A549 (cell line): ENCODE results near the gene TTPAL. TPM values are rescaled to one million over a fixed set of nuclear protein-coding genes. Genes with fewer than 3 reads are reported as not detected.

ENCODE experiments used
- ATAC-seq, 2 experiments: fragments of 200-7000 bp in 1 of 2; fragments of >200 bp in 1 of 2; cut with Nextera tagmentation in 1 of 2; cut with Tn5 transposase in 1 of 2; 3 replicates each; pipeline versions ENCODE4 v1.8.0 to v1.9.1; 2018 to 2020; ENCODE audit warnings: mild to moderate bottlenecking in 1 of 2, moderate library complexity in 1 of 2
- CTCF ChIA-PET: fragments of 300-600 bp; sonication (Branson Sonifier 250); formaldehyde crosslinking; extraction: SDS; loops from one replicate; lab custom pipeline; 2021; ENCODE audit warnings: antibody characterized with exemption, inconsistent platforms; lab: Yijun Ruan, JAX
- POLR2A ChIA-PET: fragments of 350-600 bp; formaldehyde crosslinking; extraction: SDS; loops from one replicate; lab custom pipeline; 2021; ENCODE audit warnings: antibody characterized with exemption, inconsistent platforms; lab: Yijun Ruan, JAX
- DNase-seq, 2 experiments: peaks; one replicate each; pipeline versions ENCODE4 v3.0.0 to v3.0.0-alpha.2; 2011 to 2016; ENCODE audit warnings: low read depth in 1 of 2, low spot score in 1 of 2
- FAIRE-seq: peaks from 2 replicates; lab custom pipeline; 2011; peaks lifted over from hg19 to GRCh38; lab: Jason Lieb, UNC
- H3K27ac ChIP-seq, 2 experiments: fragments of >200 bp; sonication (Bioruptor Twin); formaldehyde crosslinking; 3 replicates each; pipeline ENCODE4 v1.5.1; 2016 to 2017
- H3K4me1 ChIP-seq: fragments of >200 bp; sonication (Bioruptor Twin); formaldehyde crosslinking; 3 replicates; pipeline ENCODE4 v1.6.1; 2016
- H3K4me2 ChIP-seq: fragments of >200 bp; sonication (Bioruptor Twin); formaldehyde crosslinking; 3 replicates; pipeline ENCODE4 v1.6.1; 2016
- H3K4me3 ChIP-seq: fragments of >200 bp; sonication (Bioruptor Twin); formaldehyde crosslinking; 3 replicates; pipeline ENCODE4 v1.5.1; 2016
- H3K9me3 ChIP-seq: fragments of >200 bp; sonication (Bioruptor Twin); formaldehyde crosslinking; 3 replicates; pipeline ENCODE4 v1.6.1; 2016
- BHLHE40 ChIP-seq: IDR thresholded peaks from 2 replicates; pipeline ENCODE4 v1.6.1; 2012; ENCODE audit warnings: low read depth, low read length, inconsistent platforms
- CBX2 ChIP-seq: fragments of 200-600 bp; sonication (generic); IDR thresholded peaks from 2 replicates; pipeline ENCODE4 v1.6.1; 2016; ENCODE audit warnings: low read depth, mild to moderate bottlenecking, borderline replicate concordance
- CEBPB ChIP-seq, 2 experiments: fragments of >200 bp in 1 of 2; sonication (Bioruptor Twin) in 1 of 2; formaldehyde crosslinking in 1 of 2; IDR thresholded peaks; 2 replicates each; pipeline ENCODE4 v1.6.1; 2012 to 2016
- CHD2 ChIP-seq: fragments of 150-350 bp; IDR thresholded peaks from 2 replicates; pipeline ENCODE4 v1.6.1; 2014; ENCODE audit warnings: low read length; ENCODE audit not compliant: partially characterized antibody
- CHD4 ChIP-seq: fragments of 200-600 bp; sonication (generic); IDR thresholded peaks from 2 replicates; pipeline ENCODE4 v1.6.1; 2016; ENCODE audit warnings: antibody characterized with exemption, mild to moderate bottlenecking, borderline replicate concordance
- EP300 ChIP-seq, 2 experiments: fragments of >200 bp; sonication (Bioruptor Twin); formaldehyde crosslinking; IDR thresholded peaks; 2 replicates in 1 of 2; 3 replicates in 1 of 2; pipeline ENCODE4 v1.6.1; 2016 to 2017
- FOSL2 ChIP-seq, 2 experiments: fragments of 450-650 bp in 1 of 2; fragments of >200 bp in 1 of 2; sonication (Bioruptor Twin) in 1 of 2; formaldehyde crosslinking; IDR thresholded peaks; 2 replicates each; pipeline versions ENCODE4 v1.5.0 to v1.6.1; 2016 to 2020; ENCODE audit warnings: mild to moderate bottlenecking in 1 of 2, moderate library complexity in 1 of 2
- FOXS1 ChIP-seq: fragments of 250-450 bp; sonication (Bioruptor Pico); IDR thresholded peaks from 2 replicates; pipeline ENCODE4 v1.5.0; 2020; ENCODE audit warnings: mild to moderate bottlenecking, moderate library complexity
- JUN ChIP-seq, 2 experiments: fragments of >200 bp; sonication (Bioruptor Twin); formaldehyde crosslinking; IDR thresholded peaks; 2 replicates in 1 of 2; 3 replicates in 1 of 2; pipeline ENCODE4 v1.6.1; 2016 to 2017
- KDM1A ChIP-seq: fragments of 200-600 bp; sonication (generic); IDR thresholded peaks from 2 replicates; pipeline ENCODE4 v1.6.1; 2016; ENCODE audit warnings: low read depth, mild to moderate bottlenecking
- MYC ChIP-seq: IDR thresholded peaks from 2 replicates; pipeline ENCODE4 v1.6.1; 2012; ENCODE audit warnings: mild to moderate bottlenecking, inconsistent platforms, low read length, improper control_type of control experiment, borderline replicate concordance
- NR3C1 ChIP-seq: fragments of >200 bp; sonication (Bioruptor Twin); formaldehyde crosslinking; IDR thresholded peaks from 3 replicates; pipeline ENCODE4 v1.6.1; 2017
- PHF8 ChIP-seq: fragments of 200-600 bp; sonication (generic); IDR thresholded peaks from 2 replicates; pipeline ENCODE4 v1.6.1; 2016; ENCODE audit warnings: low read depth, mild to moderate bottlenecking, antibody characterized with exemption, moderate library complexity, borderline replicate concordance
- POLR2AphosphoS2 ChIP-seq: conservative IDR thresholded peaks from 2 replicates; pipeline ENCODE4 v1.6.1; 2012; ENCODE audit warnings: low read length, improper control_type of control experiment, inconsistent platforms
- RAD21 ChIP-seq, 2 experiments: fragments of >200 bp in 1 of 2; sonication (Bioruptor Twin) in 1 of 2; formaldehyde crosslinking in 1 of 2; IDR thresholded peaks in 1 of 2; conservative IDR thresholded peaks in 1 of 2; 2 replicates in 1 of 2; 3 replicates in 1 of 2; pipeline ENCODE4 v1.6.1; 2012 to 2018; ENCODE audit warnings: inconsistent platforms in 1 of 2
- RCOR1 ChIP-seq: fragments of 150-350 bp; IDR thresholded peaks from 2 replicates; pipeline ENCODE4 v1.6.1; 2014; ENCODE audit warnings: antibody characterized with exemption, low read length, low read depth
- RNF2 ChIP-seq: fragments of 200-600 bp; sonication (generic); IDR thresholded peaks from 2 replicates; pipeline ENCODE4 v1.6.1; 2016; ENCODE audit warnings: low read depth, mild to moderate bottlenecking, antibody characterized with exemption, moderate library complexity, borderline replicate concordance
- TP53 ChIP-seq: fragments of 250-450 bp; sonication (Bioruptor Pico); IDR thresholded peaks from 2 replicates; pipeline ENCODE4 v1.5.0; 2021; ENCODE audit warnings: mild to moderate bottlenecking, moderate library complexity
- ZC3H11A ChIP-seq: fragments of 450-650 bp; IDR thresholded peaks from 2 replicates; pipeline ENCODE4 v1.6.1; 2014; ENCODE audit warnings: antibody characterized with exemption, mild to moderate bottlenecking
- ZFP36 ChIP-seq: fragments of 450-650 bp; IDR thresholded peaks from 2 replicates; pipeline ENCODE4 v1.6.1; 2014; ENCODE audit warnings: borderline replicate concordance; ENCODE audit not compliant: partially characterized antibody
- ZSCAN20 ChIP-seq: fragments of 250-450 bp; sonication (Bioruptor Pico); IDR thresholded peaks from 2 replicates; pipeline ENCODE4 v1.8.0; 2022; ENCODE audit warnings: mild to moderate bottlenecking, moderate library complexity
- WGBS: methylation state at CpG from one replicate; pipeline ENCODE4 v1.1.6; 2017; ENCODE audit errors: missing lambda C conversion rate; 5-methylcytosine and 5-hydroxymethylcytosine counted together
- polyA plus RNA-seq, 4 experiments: library from polyadenylated mRNA; depleted of rRNA in 3 of 4; stranded (reverse); fragments of >200 nt; fragmentation: RNase III in 1 of 4; extraction: RNeasy Plus Mini Kit Qiagen cat#74134 plus additional on column Dnase treatment in 1 of 4; gene quantifications; 2 replicates in 3 of 4; 3 replicates in 1 of 4; pipeline ENCODE4 v1.2.3, GENCODE V29; 2011 to 2017
- TF ChIP-seq, protein P1 (sequence below): fragments of 150-350 bp; IDR thresholded peaks from 2 replicates; pipeline ENCODE4 v1.6.1; 2014; ENCODE audit warnings: low read depth, mild to moderate bottlenecking, low read length
- TF ChIP-seq, protein P2 (sequence below): fragments of >200 bp; sonication (Bioruptor Twin); formaldehyde crosslinking; IDR thresholded peaks from 3 replicates; pipeline ENCODE4 v1.5.1; 2016
- TF ChIP-seq, protein P3 (sequence below): fragments of 250-450 bp; sonication (Bioruptor Pico); IDR thresholded peaks from 2 replicates; pipeline ENCODE4 v1.5.0; 2021; ENCODE audit warnings: mild to moderate bottlenecking, moderate library complexity, borderline replicate concordance
- TF ChIP-seq, protein P4 (sequence below): IDR thresholded peaks from 2 replicates; pipeline ENCODE4 v1.6.1; 2012
- TF ChIP-seq, protein P5 (sequence below): fragments of 200-600 bp; sonication (generic); IDR thresholded peaks from 2 replicates; pipeline ENCODE4 v1.6.1; 2016; ENCODE audit warnings: antibody characterized with exemption, mild to moderate bottlenecking, moderate library complexity

Gene TTPAL
- polyA plus RNA-seq, 2 of the 4 experiments (the other 2 are of a cell fraction), result 9.1 to 9.2 TPM

DNA sequence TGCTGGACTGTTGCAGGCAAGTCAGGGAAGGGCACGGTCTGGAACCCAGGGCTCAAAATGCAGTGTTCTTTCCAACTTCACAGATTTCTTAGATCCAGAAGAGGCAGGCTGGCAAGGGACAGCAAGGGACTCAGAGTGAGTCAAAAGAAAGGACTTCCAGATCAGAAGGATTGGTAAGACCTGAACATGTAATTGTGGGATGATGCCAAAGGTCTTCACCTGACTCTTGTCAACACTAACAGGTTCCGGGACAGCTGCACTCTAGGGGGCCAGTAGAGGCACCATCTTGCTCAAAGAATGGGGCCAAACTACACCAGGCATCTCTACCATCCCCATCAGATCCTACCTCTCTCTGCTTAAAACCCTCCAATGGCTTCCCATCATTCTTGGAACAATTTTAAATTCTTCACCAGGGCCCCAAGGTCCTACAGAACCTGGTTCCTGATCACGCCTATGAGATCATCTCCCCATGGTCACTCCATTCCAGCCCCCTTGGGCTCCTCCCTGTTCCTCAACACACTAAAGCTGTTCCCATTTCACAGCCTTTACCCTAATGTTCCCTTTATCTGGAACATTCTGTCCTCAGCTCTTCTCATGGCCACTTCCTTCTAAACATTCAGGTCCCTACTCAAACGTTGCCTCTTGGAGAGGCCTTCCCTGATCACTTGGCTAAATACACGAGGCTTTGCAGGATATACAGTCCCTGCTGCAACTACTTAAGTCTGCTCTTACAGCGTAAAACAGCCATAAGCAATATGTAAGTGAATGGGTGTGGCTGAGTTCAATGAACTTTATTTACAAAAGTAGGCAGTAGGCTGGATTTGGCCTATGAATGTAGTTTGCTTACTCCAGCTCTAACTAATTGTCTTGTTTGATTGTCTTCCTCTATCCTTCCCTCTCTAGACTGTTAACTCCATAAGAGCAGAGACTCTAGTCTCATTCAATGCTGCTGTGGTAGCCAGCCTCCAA lies 29.6 kb upstream of the TTPAL start:
- no peak overlapping the region for H3K4me3 ChIP-seq
- FAIRE-seq, result no peak
- H3K4me2 ChIP-seq, result no peak overlapping the region
- ChIA-PET POLR2A (no interaction called here), CTCF (interaction anchor here (0.6 to 1.6 kb wide), 3 partner anchors 16 to 25 kb away, joined by 3 to 5 read pairs (median 3); no protein-coding TSS in a partner anchor)
- no peak for DNase-seq
- WGBS, result 67% methylated on average over 6 of the region's 6 CpGs
- H3K27ac ChIP-seq, result no peak overlapping the region; a peak in 1 of 6 replicates
- ATAC-seq, result no peak
- H3K4me1 ChIP-seq, result no peaks in the 10 kb centered on the region
- no peak for TF ChIP-seq NR3C1
- TF ChIP-seq FOSL2 (IDR thresholded peaks at IDR 0.05), result no peak
- TF ChIP-seq FOSL2 (CRISPR knock-in tag; IDR thresholded peaks at IDR 0.05), result no peak
- TF ChIP-seq ZSCAN20 (CRISPR knock-in tag), result no peak
- no peak for TF ChIP-seq POLR2AphosphoS2
- no peak for TF ChIP-seq ZC3H11A
- TF ChIP-seq TP53 (CRISPR knock-in tag), result no peak
- TF ChIP-seq, protein P1, sequence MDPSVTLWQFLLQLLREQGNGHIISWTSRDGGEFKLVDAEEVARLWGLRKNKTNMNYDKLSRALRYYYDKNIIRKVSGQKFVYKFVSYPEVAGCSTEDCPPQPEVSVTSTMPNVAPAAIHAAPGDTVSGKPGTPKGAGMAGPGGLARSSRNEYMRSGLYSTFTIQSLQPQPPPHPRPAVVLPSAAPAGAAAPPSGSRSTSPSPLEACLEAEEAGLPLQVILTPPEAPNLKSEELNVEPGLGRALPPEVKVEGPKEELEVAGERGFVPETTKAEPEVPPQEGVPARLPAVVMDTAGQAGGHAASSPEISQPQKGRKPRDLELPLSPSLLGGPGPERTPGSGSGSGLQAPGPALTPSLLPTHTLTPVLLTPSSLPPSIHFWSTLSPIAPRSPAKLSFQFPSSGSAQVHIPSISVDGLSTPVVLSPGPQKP, result no peak
- no peak for TF ChIP-seq RAD21 (conservative IDR thresholded peaks at IDR 0.05 in 1 of 2, IDR thresholded peaks at IDR 0.05 in 1 of 2)
- TF ChIP-seq, protein P2, sequence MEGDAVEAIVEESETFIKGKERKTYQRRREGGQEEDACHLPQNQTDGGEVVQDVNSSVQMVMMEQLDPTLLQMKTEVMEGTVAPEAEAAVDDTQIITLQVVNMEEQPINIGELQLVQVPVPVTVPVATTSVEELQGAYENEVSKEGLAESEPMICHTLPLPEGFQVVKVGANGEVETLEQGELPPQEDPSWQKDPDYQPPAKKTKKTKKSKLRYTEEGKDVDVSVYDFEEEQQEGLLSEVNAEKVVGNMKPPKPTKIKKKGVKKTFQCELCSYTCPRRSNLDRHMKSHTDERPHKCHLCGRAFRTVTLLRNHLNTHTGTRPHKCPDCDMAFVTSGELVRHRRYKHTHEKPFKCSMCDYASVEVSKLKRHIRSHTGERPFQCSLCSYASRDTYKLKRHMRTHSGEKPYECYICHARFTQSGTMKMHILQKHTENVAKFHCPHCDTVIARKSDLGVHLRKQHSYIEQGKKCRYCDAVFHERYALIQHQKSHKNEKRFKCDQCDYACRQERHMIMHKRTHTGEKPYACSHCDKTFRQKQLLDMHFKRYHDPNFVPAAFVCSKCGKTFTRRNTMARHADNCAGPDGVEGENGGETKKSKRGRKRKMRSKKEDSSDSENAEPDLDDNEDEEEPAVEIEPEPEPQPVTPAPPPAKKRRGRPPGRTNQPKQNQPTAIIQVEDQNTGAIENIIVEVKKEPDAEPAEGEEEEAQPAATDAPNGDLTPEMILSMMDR, result no peak
- TF ChIP-seq, protein P3, sequence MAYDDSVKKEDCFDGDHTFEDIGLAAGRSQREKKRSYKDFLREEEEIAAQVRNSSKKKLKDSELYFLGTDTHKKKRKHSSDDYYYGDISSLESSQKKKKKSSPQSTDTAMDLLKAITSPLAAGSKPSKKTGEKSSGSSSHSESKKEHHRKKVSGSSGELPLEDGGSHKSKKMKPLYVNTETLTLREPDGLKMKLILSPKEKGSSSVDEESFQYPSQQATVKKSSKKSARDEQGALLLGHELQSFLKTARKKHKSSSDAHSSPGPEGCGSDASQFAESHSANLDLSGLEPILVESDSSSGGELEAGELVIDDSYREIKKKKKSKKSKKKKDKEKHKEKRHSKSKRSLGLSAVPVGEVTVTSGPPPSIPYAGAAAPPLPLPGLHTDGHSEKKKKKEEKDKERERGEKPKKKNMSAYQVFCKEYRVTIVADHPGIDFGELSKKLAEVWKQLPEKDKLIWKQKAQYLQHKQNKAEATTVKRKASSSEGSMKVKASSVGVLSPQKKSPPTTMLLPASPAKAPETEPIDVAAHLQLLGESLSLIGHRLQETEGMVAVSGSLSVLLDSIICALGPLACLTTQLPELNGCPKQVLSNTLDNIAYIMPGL, result no peak
- TF ChIP-seq, protein P4, sequence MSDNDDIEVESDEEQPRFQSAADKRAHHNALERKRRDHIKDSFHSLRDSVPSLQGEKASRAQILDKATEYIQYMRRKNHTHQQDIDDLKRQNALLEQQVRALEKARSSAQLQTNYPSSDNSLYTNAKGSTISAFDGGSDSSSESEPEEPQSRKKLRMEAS, result no peak
- TF ChIP-seq EP300 (IDR thresholded peaks at IDR 0.05), result no peak
- TF ChIP-seq PHF8, result no peak
- TF ChIP-seq CHD2, result no peak
- TF ChIP-seq JUN (IDR thresholded peaks at IDR 0.05), result no peak
- TF ChIP-seq RCOR1, result no peak
- TF ChIP-seq ZFP36, result no peak
- no peak for TF ChIP-seq FOXS1 (CRISPR knock-in tag)
- TF ChIP-seq CEBPB (IDR thresholded peaks at IDR 0.05), result no peak
- H3K9me3 ChIP-seq, result no peaks in the 10 kb centered on the region

DNA sequence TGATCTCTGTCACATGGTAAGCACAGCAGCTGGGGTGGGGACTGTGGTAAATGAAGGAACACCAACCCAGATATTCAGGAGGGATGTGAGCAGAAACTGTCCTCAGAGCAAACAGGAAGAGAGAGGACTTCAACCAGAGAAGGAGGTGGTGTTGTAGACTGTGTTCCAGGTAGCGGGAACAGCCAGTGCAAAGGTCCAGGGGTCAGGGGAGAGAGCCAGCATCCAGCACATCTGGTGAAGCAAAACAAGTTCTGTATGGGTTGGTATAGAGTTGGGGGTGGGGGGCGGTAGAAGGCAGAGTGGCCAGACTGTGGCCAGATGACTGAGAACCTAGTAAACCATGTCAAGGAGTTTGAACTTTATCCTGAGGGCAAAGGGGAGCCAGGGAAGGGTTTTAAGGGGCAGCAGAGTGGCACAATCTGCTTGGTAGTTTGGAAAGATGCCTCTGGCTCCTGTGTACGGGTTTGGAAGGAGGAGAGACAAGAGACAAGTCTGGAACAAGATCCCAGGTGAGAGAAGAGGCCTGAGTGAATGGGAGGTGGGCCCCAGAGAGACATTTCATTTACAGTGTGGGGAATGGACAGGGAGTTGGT lies 27.8 kb upstream of the TTPAL start:
- ChIA-PET POLR2A (no interaction called here), CTCF (interaction anchor here (0.6 to 2.8 kb wide), 6 partner anchors 12 to 1183 kb away, joined by 3 to 13 read pairs (median 6); no protein-coding TSS in a partner anchor)
- WGBS, result 70% methylated on average over 3 of the region's 3 CpGs
- no peaks in the 10 kb centered on the region for H3K4me1 ChIP-seq
- H3K4me3 ChIP-seq, result no peak overlapping the region
- no peak for TF ChIP-seq PHF8
- no peak for TF ChIP-seq CBX2
- TF ChIP-seq KDM1A, result no peak
- no peak for TF ChIP-seq RNF2
- TF ChIP-seq MYC, result no peak
- TF ChIP-seq, protein P5, sequence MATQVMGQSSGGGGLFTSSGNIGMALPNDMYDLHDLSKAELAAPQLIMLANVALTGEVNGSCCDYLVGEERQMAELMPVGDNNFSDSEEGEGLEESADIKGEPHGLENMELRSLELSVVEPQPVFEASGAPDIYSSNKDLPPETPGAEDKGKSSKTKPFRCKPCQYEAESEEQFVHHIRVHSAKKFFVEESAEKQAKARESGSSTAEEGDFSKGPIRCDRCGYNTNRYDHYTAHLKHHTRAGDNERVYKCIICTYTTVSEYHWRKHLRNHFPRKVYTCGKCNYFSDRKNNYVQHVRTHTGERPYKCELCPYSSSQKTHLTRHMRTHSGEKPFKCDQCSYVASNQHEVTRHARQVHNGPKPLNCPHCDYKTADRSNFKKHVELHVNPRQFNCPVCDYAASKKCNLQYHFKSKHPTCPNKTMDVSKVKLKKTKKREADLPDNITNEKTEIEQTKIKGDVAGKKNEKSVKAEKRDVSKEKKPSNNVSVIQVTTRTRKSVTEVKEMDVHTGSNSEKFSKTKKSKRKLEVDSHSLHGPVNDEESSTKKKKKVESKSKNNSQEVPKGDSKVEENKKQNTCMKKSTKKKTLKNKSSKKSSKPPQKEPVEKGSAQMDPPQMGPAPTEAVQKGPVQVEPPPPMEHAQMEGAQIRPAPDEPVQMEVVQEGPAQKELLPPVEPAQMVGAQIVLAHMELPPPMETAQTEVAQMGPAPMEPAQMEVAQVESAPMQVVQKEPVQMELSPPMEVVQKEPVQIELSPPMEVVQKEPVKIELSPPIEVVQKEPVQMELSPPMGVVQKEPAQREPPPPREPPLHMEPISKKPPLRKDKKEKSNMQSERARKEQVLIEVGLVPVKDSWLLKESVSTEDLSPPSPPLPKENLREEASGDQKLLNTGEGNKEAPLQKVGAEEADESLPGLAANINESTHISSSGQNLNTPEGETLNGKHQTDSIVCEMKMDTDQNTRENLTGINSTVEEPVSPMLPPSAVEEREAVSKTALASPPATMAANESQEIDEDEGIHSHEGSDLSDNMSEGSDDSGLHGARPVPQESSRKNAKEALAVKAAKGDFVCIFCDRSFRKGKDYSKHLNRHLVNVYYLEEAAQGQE, result no peak
- TF ChIP-seq CHD4, result no peak
- no peak for TF ChIP-seq BHLHE40
- TF ChIP-seq, all 56 proteins: peak for 0
- FAIRE-seq, result no peak
- no peak for ATAC-seq
- no peak overlapping the region for H3K4me2 ChIP-seq
- H3K27ac ChIP-seq, result no peak overlapping the region
- no peaks in the 10 kb centered on the region for H3K9me3 ChIP-seq
- DNase-seq, result no peak
